ENCODE measurements around the gene USP50. TPM values are rescaled to one million over a fixed set of nuclear protein-coding genes. Genes with fewer than 3 reads are reported as not detected.

Gene USP50
- polyA plus RNA-seq, 2 of the 4 experiments (the other 2 are of a cell fraction) = 0.14 TPM; not detected in 1

GRCh38 chr15:50458348-50459112 is 87.9 kb downstream of the USP50 start:
- WGBS (ENCODE audit: missing lambda C conversion rate) = 90% methylated on average over 7 of the region's 7 CpGs
- peaks cover 5% of the 10 kb centered on the region; the same call in 2 of the 3 replicates for H3K4me1 ChIP-seq
- ATAC-seq (no peak), DNase-seq (ENCODE audit: low read depth in 1 of 2, low spot score in 1 of 2) (no peak), FAIRE-seq (no peak)
- no peak for TF ChIP-seq E2F6 (IDR thresholded peaks at IDR 0.05; ENCODE audit: borderline replicate concordance, low read depth)
- TF ChIP-seq NFE2L2 (conservative IDR thresholded peaks at IDR 0.05; ENCODE audit: low read length) = no peak
- no peak for TF ChIP-seq BHLHE40 (IDR thresholded peaks at IDR 0.05; ENCODE audit: low read depth, low read length)
- TF ChIP-seq HOXB5 (CRISPR knock-in tag; IDR thresholded peaks at IDR 0.05) = no peak
- TF ChIP-seq KDM5A (IDR thresholded peaks at IDR 0.05) = no peak
- TF ChIP-seq POLR2A (IDR thresholded peaks at IDR 0.05; ENCODE audit: low read length) = no peak
- no peak for TF ChIP-seq ZC3H11A (IDR thresholded peaks at IDR 0.05)
- no peak for TF ChIP-seq FOSB (CRISPR knock-in tag; IDR thresholded peaks at IDR 0.05)
- TF ChIP-seq ZNF302 (CRISPR knock-in tag; IDR thresholded peaks at IDR 0.05) = no peak
- no peak for TF ChIP-seq NR3C1 (IDR thresholded peaks at IDR 0.05)
- TF ChIP-seq RNF2 (IDR thresholded peaks at IDR 0.05; ENCODE audit: borderline replicate concordance, low read depth) = no peak
- no peak for TF ChIP-seq FOSL2 (IDR thresholded peaks at IDR 0.05)
- no peak for TF ChIP-seq FOSL2 (CRISPR knock-in tag; IDR thresholded peaks at IDR 0.05)
- no peak for TF ChIP-seq HEYL (CRISPR knock-in tag; IDR thresholded peaks at IDR 0.05)
- no peak for TF ChIP-seq JUN (IDR thresholded peaks at IDR 0.05)
- no peaks in the 10 kb centered on the region for H3K9me3 ChIP-seq
- no peak overlapping the region for H3K4me2 ChIP-seq
- H3K4me3 ChIP-seq = no peak overlapping the region
- no peak overlapping the region for H3K27ac ChIP-seq
- ChIA-PET POLR2A (no interaction called here), CTCF (interaction anchor here (0.6 to 0.9 kb wide), 3 partner anchors 9 to 31 kb away, joined by 3 to 4 read pairs (median 3); no protein-coding TSS in a partner anchor)

- CTCF ChIA-PET = no interaction called here
- POLR2A ChIA-PET = no interaction called here
- no peak for TF ChIP-seq HEYL (CRISPR knock-in tag; IDR thresholded peaks at IDR 0.05)
- TF ChIP-seq JUN (IDR thresholded peaks at IDR 0.05) = no peak
- no peak for TF ChIP-seq EP300 (IDR thresholded peaks at IDR 0.05)
- ATAC-seq (0 out of 6 replicates have a peak, but pooled peaks of 1 of the 2 experiments have one; percentile 38), DNase-seq (ENCODE audit: low read depth in 1 of 2, low spot score in 1 of 2) (no peak), FAIRE-seq (peak; percentile 77)
- Histone ChIP-seq H3K4me1 (no peaks in the 10 kb centered on the region), H3K9me3 (no peaks in the 10 kb centered on the region), H3K27ac (no peak overlapping the region), H3K4me3 (no peak overlapping the region), H3K4me2 (no peak overlapping the region)
These were observed 93.5 kb downstream of the USP50 start for GRCh38 chr15:50452927-50453326.

Small RNA genes lying within 50 kb of the gene (small RNA-seq; reads per million reads assigned to genes)
- gene RNA5SP395 = 0 to 0.19 (median 0) reads per million in 6 experiments

Other genes starting within 250 kb of the USP50 start
- gene GABPB1, start 191.5 kb downstream of the USP50 start, polyA plus RNA-seq (2011; rRNA removed) = 53.9 and 55.1 TPM in 2 replicates
- gene GABPB1, start 191.5 kb downstream of the USP50 start, polyA plus RNA-seq (2017; fragmentation: RNase III; extraction: RNeasy Plus Mini Kit Qiagen cat#74134 plus additional on column Dnase treatment) = 23.0 to 28.9 TPM (median 23.7 TPM) in 3 replicates
- gene USP8, start 122.3 kb downstream of the USP50 start, polyA plus RNA-seq (2011; rRNA removed) = 92.9 and 108 TPM in 2 replicates
- 50.8 to 53.1 TPM (median 51.4 TPM) in 3 replicates for gene USP8, start 122.3 kb downstream of the USP50 start, polyA plus RNA-seq (2017; fragmentation: RNase III; extraction: RNeasy Plus Mini Kit Qiagen cat#74134 plus additional on column Dnase treatment)
- 39.2 and 47.8 TPM in 2 replicates for gene TRPM7, start 140.1 kb upstream of the USP50 start, polyA plus RNA-seq (2011; rRNA removed)
- 25.7 to 28.9 TPM (median 27.3 TPM) in 3 replicates for gene TRPM7, start 140.1 kb upstream of the USP50 start, polyA plus RNA-seq (2017; fragmentation: RNase III; extraction: RNeasy Plus Mini Kit Qiagen cat#74134 plus additional on column Dnase treatment)
- gene SPPL2A, start 219.0 kb upstream of the USP50 start, polyA plus RNA-seq (2011; rRNA removed) = 138 and 163 TPM in 2 replicates
- gene SPPL2A, start 219.0 kb upstream of the USP50 start, polyA plus RNA-seq (2017; fragmentation: RNase III; extraction: RNeasy Plus Mini Kit Qiagen cat#74134 plus additional on column Dnase treatment) = 81.3 to 91.9 TPM (median 87.7 TPM) in 3 replicates